ENCODE measurements around the gene ALMS1.
"Not testable (repeated sequence)": the region's sequence is repeated elsewhere in the genome, so short reads cannot be mapped to it uniquely, and the experiment has no call there.

The ALMS1 gene

GRCh38 chr2:73604589-73604988 lies 219.0 kb downstream of the ALMS1 start:
- not testable (repeated sequence) for H3K27ac ChIP-seq (ENCODE audit: low read depth, low read length); H3F3A ChIP-seq (ENCODE audit: control insufficient read depth, insufficient read depth); H3K4me3 ChIP-seq (ENCODE audit: low read length); H3K36me3 ChIP-seq (ENCODE audit: control insufficient read depth, low read length); H3K9me3 ChIP-seq (ENCODE audit: control insufficient read depth, insufficient read depth, low read length); H4K20me1 ChIP-seq (ENCODE audit: control insufficient read depth, insufficient read depth, low read depth, low read length); H3K4me2 ChIP-seq (ENCODE audit: low read length); H3K9me2 ChIP-seq (replicated peaks; ENCODE audit: control insufficient read depth, low read length); H3K27me3 ChIP-seq (ENCODE audit: control insufficient read depth, low read length); H3K4me1 ChIP-seq (ENCODE audit: control insufficient read depth, low read length); H3K79me2 ChIP-seq (ENCODE audit: control insufficient read depth, low read length)

- TF ChIP-seq EZH2phosphoT487 (IDR thresholded peaks at IDR 0.05; ENCODE audit: borderline replicate concordance, low read length) (no peak), CTCF (IDR thresholded peaks at IDR 0.05; ENCODE audit: low read depth, low read length, poor library complexity, severe bottlenecking) (no peak)
- Histone ChIP-seq H3K36me3 (ENCODE audit: control insufficient read depth, low read length) (no peaks in the 10 kb centered on the region), H4K20me1 (ENCODE audit: control insufficient read depth, insufficient read depth, low read depth, low read length) (no peaks in the 10 kb centered on the region), H3F3A (ENCODE audit: control insufficient read depth, insufficient read depth) (no peaks in the 10 kb centered on the region), H3K79me2 (ENCODE audit: control insufficient read depth, low read length) (no peaks in the 10 kb centered on the region), H3K27me3 (ENCODE audit: control insufficient read depth, low read length) (no peaks in the 10 kb centered on the region), H3K4me2 (ENCODE audit: low read length) (no peak overlapping the region), H3K9me3 (ENCODE audit: control insufficient read depth, insufficient read depth, low read length) (no peaks in the 10 kb centered on the region), H3K9me2 (replicated peaks; ENCODE audit: control insufficient read depth, low read length) (no peaks in the 10 kb centered on the region), H3K4me3 (ENCODE audit: low read length) (no peak overlapping the region), H3K27ac (ENCODE audit: low read depth, low read length) (no peak overlapping the region), H3K4me1 (ENCODE audit: control insufficient read depth, low read length) (no peaks in the 10 kb centered on the region)
These were observed 224.5 kb downstream of the ALMS1 start for GRCh38 chr2:73610111-73610510.

- Histone ChIP-seq H3K9me3 (ENCODE audit: control insufficient read depth, insufficient read depth, low read length) (no peaks in the 10 kb centered on the region), H3K9me2 (replicated peaks; ENCODE audit: control insufficient read depth, low read length) (no peaks in the 10 kb centered on the region), H3F3A (ENCODE audit: control insufficient read depth, insufficient read depth) (no peaks in the 10 kb centered on the region), H3K4me2 (ENCODE audit: low read length) (no peak overlapping the region), H3K79me2 (ENCODE audit: control insufficient read depth, low read length) (no peaks in the 10 kb centered on the region), H3K27me3 (ENCODE audit: control insufficient read depth, low read length) (no peaks in the 10 kb centered on the region), H3K4me3 (ENCODE audit: low read length) (no peak overlapping the region), H4K20me1 (ENCODE audit: control insufficient read depth, insufficient read depth, low read depth, low read length) (no peaks in the 10 kb centered on the region), H3K27ac (ENCODE audit: low read depth, low read length) (no peak overlapping the region), H3K36me3 (ENCODE audit: control insufficient read depth, low read length) (no peaks in the 10 kb centered on the region), H3K4me1 (ENCODE audit: control insufficient read depth, low read length) (no peaks in the 10 kb centered on the region)
- no peak for TF ChIP-seq EZH2phosphoT487 (IDR thresholded peaks at IDR 0.05; ENCODE audit: borderline replicate concordance, low read length)
- no peak for TF ChIP-seq CTCF (IDR thresholded peaks at IDR 0.05; ENCODE audit: low read depth, low read length, poor library complexity, severe bottlenecking)
These were observed 225.6 kb downstream of the ALMS1 start for GRCh38 chr2:73611193-73611592.

- no peak overlapping the region for H3K27ac ChIP-seq (ENCODE audit: low read depth, low read length)
- H3K4me2 ChIP-seq (ENCODE audit: low read length): no peak overlapping the region
- H3K27me3 ChIP-seq (ENCODE audit: control insufficient read depth, low read length): no peaks in the 10 kb centered on the region
- no peaks in the 10 kb centered on the region for H3F3A ChIP-seq (ENCODE audit: control insufficient read depth, insufficient read depth)
- H3K79me2 ChIP-seq (ENCODE audit: control insufficient read depth, low read length): no peaks in the 10 kb centered on the region
- TF ChIP-seq EZH2phosphoT487 (IDR thresholded peaks at IDR 0.05; ENCODE audit: borderline replicate concordance, low read length) (no peak), CTCF (IDR thresholded peaks at IDR 0.05; ENCODE audit: low read depth, low read length, poor library complexity, severe bottlenecking) (no peak)
- H4K20me1 ChIP-seq (ENCODE audit: control insufficient read depth, insufficient read depth, low read depth, low read length): no peaks in the 10 kb centered on the region
- H3K4me3 ChIP-seq (ENCODE audit: low read length): no peak overlapping the region
- H3K9me3 ChIP-seq (ENCODE audit: control insufficient read depth, insufficient read depth, low read length): no peaks in the 10 kb centered on the region
- no peaks in the 10 kb centered on the region for H3K36me3 ChIP-seq (ENCODE audit: control insufficient read depth, low read length)
- no peaks in the 10 kb centered on the region for H3K9me2 ChIP-seq (replicated peaks; ENCODE audit: control insufficient read depth, low read length)
- H3K4me1 ChIP-seq (ENCODE audit: control insufficient read depth, low read length): no peaks in the 10 kb centered on the region
These were observed 226.2 kb downstream of the ALMS1 start for GRCh38 chr2:73611867-73612266.

Measured in DOHH2 (cell line).